GM21381 (cell line): ENCODE measurements around the gene ALK.
"Not testable (repeated sequence)": the region's sequence is repeated elsewhere in the genome, so short reads cannot be mapped to it uniquely, and the experiment has no call there.

Source experiments
- ATAC-seq: cut with Tn5 transposase; IDR thresholded peaks from one replicate; pipeline ENCODE4 v1.9.1; 2021; ENCODE audit warnings: mild to moderate bottlenecking, moderate library complexity; ENCODE audit not compliant: unreplicated experiment

The ALK gene

GRCh38 chr2:29844713-29845326, 76.6 kb downstream of the ALK start:
- ATAC-seq: no peak

- ATAC-seq: no peak
Measured at GRCh38 chr2:29841386-29842004, 79.9 kb downstream of the ALK start.

GRCh38 chr2:29839306-29839705, 82.1 kb downstream of the ALK start:
- ATAC-seq: no peak

- ATAC-seq: no peak
Measured at GRCh38 chr2:29837925-29838324, 83.5 kb downstream of the ALK start.

- no peak for ATAC-seq
Measured at GRCh38 chr2:29834624-29835023, 86.8 kb downstream of the ALK start.

- no peak for ATAC-seq
Measured at GRCh38 chr2:29834036-29834540, 87.3 kb downstream of the ALK start.

- ATAC-seq: no peak
Measured at GRCh38 chr2:29831560-29831959, 89.8 kb downstream of the ALK start.

GRCh38 chr2:29829841-29830240, 91.5 kb downstream of the ALK start:
- ATAC-seq: no peak

- not testable (repeated sequence) for ATAC-seq
Measured at GRCh38 chr2:29824145-29824544, 97.2 kb downstream of the ALK start.

- ATAC-seq: no peak
Measured at GRCh38 chr2:29821591-29821990, 99.8 kb downstream of the ALK start.

GRCh38 chr2:29819570-29819969, 101.8 kb downstream of the ALK start:
- no peak for ATAC-seq

GRCh38 chr2:29817801-29818680, 103.3 kb downstream of the ALK start:
- ATAC-seq: no peak

GRCh38 chr2:29817299-29817698, 104.1 kb downstream of the ALK start:
- ATAC-seq: no peak

- ATAC-seq: no peak
Measured at GRCh38 chr2:29816651-29817050, 104.7 kb downstream of the ALK start.

- no peak for ATAC-seq
Measured at GRCh38 chr2:29811378-29811777, 110.0 kb downstream of the ALK start.

- no peak for ATAC-seq
Measured at GRCh38 chr2:29810956-29811355, 110.4 kb downstream of the ALK start.

GRCh38 chr2:29808321-29808720, 113.1 kb downstream of the ALK start:
- no peak for ATAC-seq

GRCh38 chr2:29807082-29807481, 114.3 kb downstream of the ALK start:
- ATAC-seq: no peak

- no peak for ATAC-seq
Measured at GRCh38 chr2:29806461-29806860, 114.9 kb downstream of the ALK start.

GRCh38 chr2:29804671-29805070, 116.7 kb downstream of the ALK start:
- ATAC-seq: no peak

GRCh38 chr2:29803537-29803936, 117.8 kb downstream of the ALK start:
- no peak for ATAC-seq

GRCh38 chr2:29802986-29803385, 118.4 kb downstream of the ALK start:
- no peak for ATAC-seq
